ENCODE measurements around the gene RPS19. TPM values are rescaled to one million over a fixed set of nuclear protein-coding genes. Genes with fewer than 3 reads are reported as not detected.

Gene RPS19
- total RNA-seq, 1 experiment from 2014 or later, result 3,020 TPM

DNA sequence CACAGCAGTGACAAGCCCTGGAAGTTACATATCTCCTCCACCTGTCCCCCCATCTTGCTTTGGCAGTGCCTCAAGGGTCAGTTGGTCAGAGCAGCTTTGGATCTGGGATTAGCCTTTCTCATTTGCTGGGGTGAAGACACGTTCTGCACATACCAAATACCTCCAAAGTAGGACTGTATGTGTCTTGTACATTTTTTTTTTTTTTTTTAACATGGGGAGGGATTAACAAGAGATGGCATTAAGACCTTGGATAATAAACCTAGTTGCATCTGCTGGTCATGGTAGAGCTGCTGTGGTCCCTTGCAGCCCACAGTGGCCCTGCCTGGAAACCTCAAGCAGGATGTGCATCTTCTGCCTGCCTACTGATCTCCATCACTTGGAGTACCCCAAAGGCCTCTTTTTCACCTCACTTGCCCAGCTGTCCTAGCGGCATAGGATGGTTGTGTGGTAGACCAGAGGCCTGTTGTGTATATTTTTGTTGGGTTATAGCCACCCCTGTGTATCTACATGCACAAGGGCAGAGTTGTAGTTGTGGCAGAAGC is 2.5 kb downstream of the RPS19 start:
- H3K79me2 ChIP-seq (ENCODE audit: insufficient read depth, low read length), result peaks cover 73% of the 10 kb centered on the region
- BruUV-seq (replicated peaks), result no TSS peak
- CTCF ChIA-PET, result no interaction called here
- TF ChIP-seq CEBPB (IDR thresholded peaks at IDR 0.05; ENCODE audit: low read depth) (no peak), POLR2AphosphoS5 (IDR thresholded peaks at IDR 0.05; ENCODE audit: low read depth, low read length) (0 out of 2 replicates have a peak, but pooled peaks have one; percentile 14)
- H3K4me3 ChIP-seq (replicated peaks in 1 of 2; ENCODE audit: low read depth in 1 of 2, low read length in 2 of 2), result no peak overlapping the region; a peak in 1 of 4 replicates
- DNase-seq (ENCODE audit: low read depth, low spot score) (no peak), ATAC-seq (no peak)
- no peaks in the 10 kb centered on the region for H3K27me3 ChIP-seq (ENCODE audit: insufficient read depth, low read length)
- peaks cover 33% of the 10 kb centered on the region; the same call in 1 of the 2 replicates for H4K20me1 ChIP-seq (ENCODE audit: insufficient read depth)
- H3K9me2 ChIP-seq (ENCODE audit: insufficient read depth), result no peaks in the 10 kb centered on the region
- H2AFZ ChIP-seq (ENCODE audit: low read depth, low read length, poor library complexity, severe bottlenecking), result no peak overlapping the region
- no peaks in the 10 kb centered on the region for H3K9me3 ChIP-seq (ENCODE audit: control insufficient read depth in 1 of 2, insufficient read depth in 1 of 2, low read depth in 1 of 2, low read length in 2 of 2)
- intact Hi-C loops (cut with micrococcal nuclease), result no loop called here
- POLR2A ChIA-PET, result interaction anchor here (1.4 to 1.5 kb wide), 2 partner anchors 11 to 22 kb away, joined by 4 read pairs; no protein-coding TSS in a partner anchor
- peaks cover 56 to 67% of the 10 kb centered on the region in 2 experiments for H3K36me3 ChIP-seq (ENCODE audit: control insufficient read depth in 1 of 2, insufficient read depth in 2 of 2, low read length in 2 of 2)
- peak overlapping the region; percentile 96 for H3K9ac ChIP-seq (ENCODE audit: low read length)
- H3K4me2 ChIP-seq (ENCODE audit: low read length), result peak overlapping the region; percentile 88
- RAD21 ChIA-PET (ENCODE audit: low non-redundant PET in 1 of 2, low total read pairs in 2 of 2, uncharacterized antibody in 2 of 2, unreplicated experiment in 2 of 2), result no interaction called here
- H3K27ac ChIP-seq (ENCODE audit: low read depth, low read length), result peak overlapping the region; percentile 99
- H3K4me1 ChIP-seq (ENCODE audit: control insufficient read depth in 1 of 2, insufficient read depth in 2 of 2, low read length in 2 of 2), result peaks cover 26 to 62% of the 10 kb centered on the region in 2 experiments

GRCh38 chr19:41863209-41863931 is 3.3 kb downstream of the RPS19 start:
- H3K27ac ChIP-seq (ENCODE audit: low read depth, low read length), result peak overlapping the region; percentile 99
- TF ChIP-seq POLR2AphosphoS5 (IDR thresholded peaks at IDR 0.05; ENCODE audit: low read depth, low read length), result no peak
- TF ChIP-seq, protein P1, sequence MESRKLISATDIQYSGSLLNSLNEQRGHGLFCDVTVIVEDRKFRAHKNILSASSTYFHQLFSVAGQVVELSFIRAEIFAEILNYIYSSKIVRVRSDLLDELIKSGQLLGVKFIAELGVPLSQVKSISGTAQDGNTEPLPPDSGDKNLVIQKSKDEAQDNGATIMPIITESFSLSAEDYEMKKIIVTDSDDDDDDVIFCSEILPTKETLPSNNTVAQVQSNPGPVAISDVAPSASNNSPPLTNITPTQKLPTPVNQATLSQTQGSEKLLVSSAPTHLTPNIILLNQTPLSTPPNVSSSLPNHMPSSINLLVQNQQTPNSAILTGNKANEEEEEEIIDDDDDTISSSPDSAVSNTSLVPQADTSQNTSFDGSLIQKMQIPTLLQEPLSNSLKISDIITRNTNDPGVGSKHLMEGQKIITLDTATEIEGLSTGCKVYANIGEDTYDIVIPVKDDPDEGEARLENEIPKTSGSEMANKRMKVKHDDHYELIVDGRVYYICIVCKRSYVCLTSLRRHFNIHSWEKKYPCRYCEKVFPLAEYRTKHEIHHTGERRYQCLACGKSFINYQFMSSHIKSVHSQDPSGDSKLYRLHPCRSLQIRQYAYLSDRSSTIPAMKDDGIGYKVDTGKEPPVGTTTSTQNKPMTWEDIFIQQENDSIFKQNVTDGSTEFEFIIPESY (IDR thresholded peaks at IDR 0.05; ENCODE audit: extremely low read depth, insufficient replicate concordance, low read length), result no peak
- no peak for TF ChIP-seq EZH2 (IDR thresholded peaks at IDR 0.05)
- TF ChIP-seq FOSL1 (IDR thresholded peaks at IDR 0.05; ENCODE audit: low read depth), result no peak
- no peak for TF ChIP-seq ZNF274 (IDR thresholded peaks at IDR 0.05; ENCODE audit: low read depth, low read length)
- TF ChIP-seq CTCF (IDR thresholded peaks at IDR 0.05 in 2 of 3, conservative IDR thresholded peaks at IDR 0.05 in 1 of 3; ENCODE audit: borderline replicate concordance in 1 of 3, insufficient read depth in 1 of 3, low read depth in 2 of 3, low read length in 2 of 3), result no peak
- TF ChIP-seq, protein P2, sequence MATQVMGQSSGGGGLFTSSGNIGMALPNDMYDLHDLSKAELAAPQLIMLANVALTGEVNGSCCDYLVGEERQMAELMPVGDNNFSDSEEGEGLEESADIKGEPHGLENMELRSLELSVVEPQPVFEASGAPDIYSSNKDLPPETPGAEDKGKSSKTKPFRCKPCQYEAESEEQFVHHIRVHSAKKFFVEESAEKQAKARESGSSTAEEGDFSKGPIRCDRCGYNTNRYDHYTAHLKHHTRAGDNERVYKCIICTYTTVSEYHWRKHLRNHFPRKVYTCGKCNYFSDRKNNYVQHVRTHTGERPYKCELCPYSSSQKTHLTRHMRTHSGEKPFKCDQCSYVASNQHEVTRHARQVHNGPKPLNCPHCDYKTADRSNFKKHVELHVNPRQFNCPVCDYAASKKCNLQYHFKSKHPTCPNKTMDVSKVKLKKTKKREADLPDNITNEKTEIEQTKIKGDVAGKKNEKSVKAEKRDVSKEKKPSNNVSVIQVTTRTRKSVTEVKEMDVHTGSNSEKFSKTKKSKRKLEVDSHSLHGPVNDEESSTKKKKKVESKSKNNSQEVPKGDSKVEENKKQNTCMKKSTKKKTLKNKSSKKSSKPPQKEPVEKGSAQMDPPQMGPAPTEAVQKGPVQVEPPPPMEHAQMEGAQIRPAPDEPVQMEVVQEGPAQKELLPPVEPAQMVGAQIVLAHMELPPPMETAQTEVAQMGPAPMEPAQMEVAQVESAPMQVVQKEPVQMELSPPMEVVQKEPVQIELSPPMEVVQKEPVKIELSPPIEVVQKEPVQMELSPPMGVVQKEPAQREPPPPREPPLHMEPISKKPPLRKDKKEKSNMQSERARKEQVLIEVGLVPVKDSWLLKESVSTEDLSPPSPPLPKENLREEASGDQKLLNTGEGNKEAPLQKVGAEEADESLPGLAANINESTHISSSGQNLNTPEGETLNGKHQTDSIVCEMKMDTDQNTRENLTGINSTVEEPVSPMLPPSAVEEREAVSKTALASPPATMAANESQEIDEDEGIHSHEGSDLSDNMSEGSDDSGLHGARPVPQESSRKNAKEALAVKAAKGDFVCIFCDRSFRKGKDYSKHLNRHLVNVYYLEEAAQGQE (IDR thresholded peaks at IDR 0.05; ENCODE audit: low read depth), result no peak

More at GRCh38 chr19:41863209-41863931, 3.3 kb downstream of the RPS19 start:
- Histone ChIP-seq H4K20me1 (ENCODE audit: insufficient read depth) (peaks cover 42% of the 10 kb centered on the region; the same call in 1 of the 2 replicates), H3K4me1 (ENCODE audit: control insufficient read depth in 1 of 2, insufficient read depth in 2 of 2, low read length in 2 of 2) (peaks cover 26 to 70% of the 10 kb centered on the region in 2 experiments), H3K9ac (ENCODE audit: low read length) (peak overlapping the region; percentile 18; the same call in 1 of the 2 replicates), H3K9me3 (ENCODE audit: control insufficient read depth in 1 of 2, insufficient read depth in 1 of 2, low read depth in 1 of 2, low read length in 2 of 2) (no peaks in the 10 kb centered on the region), H3K27me3 (ENCODE audit: insufficient read depth, low read length) (no peaks in the 10 kb centered on the region), H3K79me2 (ENCODE audit: insufficient read depth, low read length) (peaks cover 81% of the 10 kb centered on the region), H2AFZ (ENCODE audit: low read depth, low read length, poor library complexity, severe bottlenecking) (no peak overlapping the region), H3K4me2 (ENCODE audit: low read length) (peak overlapping the region; percentile 88), H3K4me3 (replicated peaks in 1 of 2; ENCODE audit: low read depth in 1 of 2, low read length in 2 of 2) (no peak overlapping the region), H3K36me3 (ENCODE audit: control insufficient read depth in 1 of 2, insufficient read depth in 2 of 2, low read length in 2 of 2) (peaks cover 64 to 75% of the 10 kb centered on the region in 2 experiments), H3K9me2 (ENCODE audit: insufficient read depth) (no peaks in the 10 kb centered on the region)
- ChIA-PET RAD21 (ENCODE audit: low non-redundant PET in 1 of 2, low total read pairs in 2 of 2, uncharacterized antibody in 2 of 2, unreplicated experiment in 2 of 2) (no interaction called here), POLR2A (interaction anchor here (1.4 to 1.5 kb wide), 2 partner anchors 10 to 21 kb away, joined by 4 read pairs; no protein-coding TSS in a partner anchor), CTCF (no interaction called here)
- ATAC-seq (no peak), DNase-seq (ENCODE audit: low read depth, low spot score) (no peak)
- BruUV-seq (replicated peaks), result no TSS peak
- intact Hi-C loops (cut with micrococcal nuclease), result no loop called here

Measured in HCT116 (cell line).